ENCODE measurements around the gene ZDHHC21.

- TF ChIP-seq, protein P1, sequence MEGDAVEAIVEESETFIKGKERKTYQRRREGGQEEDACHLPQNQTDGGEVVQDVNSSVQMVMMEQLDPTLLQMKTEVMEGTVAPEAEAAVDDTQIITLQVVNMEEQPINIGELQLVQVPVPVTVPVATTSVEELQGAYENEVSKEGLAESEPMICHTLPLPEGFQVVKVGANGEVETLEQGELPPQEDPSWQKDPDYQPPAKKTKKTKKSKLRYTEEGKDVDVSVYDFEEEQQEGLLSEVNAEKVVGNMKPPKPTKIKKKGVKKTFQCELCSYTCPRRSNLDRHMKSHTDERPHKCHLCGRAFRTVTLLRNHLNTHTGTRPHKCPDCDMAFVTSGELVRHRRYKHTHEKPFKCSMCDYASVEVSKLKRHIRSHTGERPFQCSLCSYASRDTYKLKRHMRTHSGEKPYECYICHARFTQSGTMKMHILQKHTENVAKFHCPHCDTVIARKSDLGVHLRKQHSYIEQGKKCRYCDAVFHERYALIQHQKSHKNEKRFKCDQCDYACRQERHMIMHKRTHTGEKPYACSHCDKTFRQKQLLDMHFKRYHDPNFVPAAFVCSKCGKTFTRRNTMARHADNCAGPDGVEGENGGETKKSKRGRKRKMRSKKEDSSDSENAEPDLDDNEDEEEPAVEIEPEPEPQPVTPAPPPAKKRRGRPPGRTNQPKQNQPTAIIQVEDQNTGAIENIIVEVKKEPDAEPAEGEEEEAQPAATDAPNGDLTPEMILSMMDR (IDR thresholded peaks at IDR 0.05) = no peak
- TF ChIP-seq POLR2A (IDR thresholded peaks at IDR 0.05) = no peak
Observed at GRCh38 chr9:14705079-14705478, 11.8 kb upstream of the ZDHHC21 start.
